ENCODE results near the gene LTBP3. TPM values are rescaled to one million over a fixed set of nuclear protein-coding genes. Genes with fewer than 3 reads are reported as not detected.

LTBP3 gene
- total RNA-seq, 1 experiment from 2014 or later = 248 TPM

DNA sequence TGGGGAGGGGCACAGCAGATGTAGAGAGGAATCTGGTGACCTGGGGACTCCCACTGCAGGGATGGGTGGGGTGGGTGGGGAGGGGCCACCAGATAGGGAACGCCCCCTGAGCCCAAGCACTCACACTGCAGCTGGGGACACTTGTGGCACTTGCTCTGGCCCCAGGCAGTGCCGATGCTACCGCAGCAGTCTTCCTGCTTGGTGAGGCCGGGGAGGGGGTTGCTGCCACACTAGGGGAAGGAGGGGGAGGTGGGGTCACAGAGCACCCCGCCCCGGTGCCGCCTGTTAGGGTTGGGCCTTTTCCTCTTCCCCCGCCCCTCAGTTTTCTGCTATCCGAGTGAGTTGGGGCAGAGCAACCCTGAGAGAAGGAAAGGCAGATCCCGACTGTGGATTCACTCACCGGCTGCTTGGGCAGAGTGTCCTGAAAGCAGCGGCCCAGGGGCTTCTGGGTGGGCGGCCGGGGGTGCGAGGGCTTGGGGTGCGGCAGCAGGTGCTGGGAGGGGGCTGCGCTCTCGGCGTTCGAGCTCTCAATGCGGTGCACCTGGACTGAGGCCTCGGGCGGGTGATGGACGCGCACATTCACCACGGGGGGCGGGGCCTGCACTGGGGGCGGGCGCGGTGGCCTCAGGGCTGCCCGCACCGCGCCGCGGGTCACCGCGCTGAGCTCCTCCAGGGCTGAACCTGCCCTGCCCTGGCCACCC is 4.7 kb downstream of the LTBP3 start:
- ATAC-seq (no peak), DNase-seq (ENCODE audit: low read depth, low spot score) (no peak)
- Histone ChIP-seq H3K4me1 (ENCODE audit: control insufficient read depth in 1 of 2, insufficient read depth in 2 of 2, low read length in 2 of 2) (peaks cover 60 to 76% of the 10 kb centered on the region in 2 experiments), H4K20me1 (ENCODE audit: insufficient read depth) (no peaks in the 10 kb centered on the region), H3K4me2 (ENCODE audit: low read length) (peak overlapping the region; percentile 78; the same call in 1 of the 2 replicates), H3K27me3 (ENCODE audit: insufficient read depth, low read length) (no peaks in the 10 kb centered on the region), H3K9me2 (ENCODE audit: insufficient read depth) (no peaks in the 10 kb centered on the region), H3K9ac (ENCODE audit: low read length) (no peak overlapping the region), H3K27ac (ENCODE audit: low read depth, low read length) (peak overlapping the region; percentile 99; the same call in 1 of the 2 replicates), H3K36me3 (ENCODE audit: control insufficient read depth in 1 of 2, insufficient read depth in 2 of 2, low read length in 2 of 2) (peaks cover 3 to 12% of the 10 kb centered on the region in 2 experiments; a peak in 3 of 4 replicates), H2AFZ (ENCODE audit: low read depth, low read length, poor library complexity, severe bottlenecking) (no peak overlapping the region), H3K4me3 (replicated peaks in 1 of 2; ENCODE audit: low read depth in 1 of 2, low read length in 2 of 2) (no peak overlapping the region), H3K9me3 (ENCODE audit: control insufficient read depth in 1 of 2, insufficient read depth in 1 of 2, low read depth in 1 of 2, low read length in 2 of 2) (no peaks in the 10 kb centered on the region), H3K79me2 (ENCODE audit: insufficient read depth, low read length) (peaks cover 28% of the 10 kb centered on the region)
- ChIA-PET CTCF (interaction anchor here (3.7 kb wide), 1 partner anchor 12 kb away, joined by 25 read pairs; no protein-coding TSS in a partner anchor), POLR2A (interaction anchor here (0.6 kb wide), 1 partner anchor 58 kb away, joined by 3 read pairs; no protein-coding TSS in a partner anchor), RAD21 (ENCODE audit: low non-redundant PET in 1 of 2, low total read pairs in 2 of 2, uncharacterized antibody in 2 of 2, unreplicated experiment in 2 of 2) (no interaction called here)
- no peak for TF ChIP-seq POLR2AphosphoS5 (IDR thresholded peaks at IDR 0.05; ENCODE audit: low read depth, low read length)
- TF ChIP-seq EZH2phosphoT487 (IDR thresholded peaks at IDR 0.05; ENCODE audit: borderline replicate concordance) = no peak
- TF ChIP-seq ELF1 (IDR thresholded peaks at IDR 0.05; ENCODE audit: borderline replicate concordance, low read depth) = no peak
- TF ChIP-seq, protein P1, sequence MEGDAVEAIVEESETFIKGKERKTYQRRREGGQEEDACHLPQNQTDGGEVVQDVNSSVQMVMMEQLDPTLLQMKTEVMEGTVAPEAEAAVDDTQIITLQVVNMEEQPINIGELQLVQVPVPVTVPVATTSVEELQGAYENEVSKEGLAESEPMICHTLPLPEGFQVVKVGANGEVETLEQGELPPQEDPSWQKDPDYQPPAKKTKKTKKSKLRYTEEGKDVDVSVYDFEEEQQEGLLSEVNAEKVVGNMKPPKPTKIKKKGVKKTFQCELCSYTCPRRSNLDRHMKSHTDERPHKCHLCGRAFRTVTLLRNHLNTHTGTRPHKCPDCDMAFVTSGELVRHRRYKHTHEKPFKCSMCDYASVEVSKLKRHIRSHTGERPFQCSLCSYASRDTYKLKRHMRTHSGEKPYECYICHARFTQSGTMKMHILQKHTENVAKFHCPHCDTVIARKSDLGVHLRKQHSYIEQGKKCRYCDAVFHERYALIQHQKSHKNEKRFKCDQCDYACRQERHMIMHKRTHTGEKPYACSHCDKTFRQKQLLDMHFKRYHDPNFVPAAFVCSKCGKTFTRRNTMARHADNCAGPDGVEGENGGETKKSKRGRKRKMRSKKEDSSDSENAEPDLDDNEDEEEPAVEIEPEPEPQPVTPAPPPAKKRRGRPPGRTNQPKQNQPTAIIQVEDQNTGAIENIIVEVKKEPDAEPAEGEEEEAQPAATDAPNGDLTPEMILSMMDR (IDR thresholded peaks at IDR 0.05 in 2 of 3, conservative IDR thresholded peaks at IDR 0.05 in 1 of 3; ENCODE audit: borderline replicate concordance in 1 of 3, insufficient read depth in 1 of 3, low read depth in 2 of 3, low read length in 2 of 3) = no peak
- TF ChIP-seq, protein P2, sequence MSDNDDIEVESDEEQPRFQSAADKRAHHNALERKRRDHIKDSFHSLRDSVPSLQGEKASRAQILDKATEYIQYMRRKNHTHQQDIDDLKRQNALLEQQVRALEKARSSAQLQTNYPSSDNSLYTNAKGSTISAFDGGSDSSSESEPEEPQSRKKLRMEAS (IDR thresholded peaks at IDR 0.05) = no peak
- TF ChIP-seq FOSL1 (IDR thresholded peaks at IDR 0.05; ENCODE audit: low read depth) = no peak
- no peak for TF ChIP-seq CEBPB (IDR thresholded peaks at IDR 0.05; ENCODE audit: low read depth)
- no peak for TF ChIP-seq ZFX (IDR thresholded peaks at IDR 0.05)
- TF ChIP-seq EZH2 (IDR thresholded peaks at IDR 0.05) = no peak
- TF ChIP-seq, protein P3, sequence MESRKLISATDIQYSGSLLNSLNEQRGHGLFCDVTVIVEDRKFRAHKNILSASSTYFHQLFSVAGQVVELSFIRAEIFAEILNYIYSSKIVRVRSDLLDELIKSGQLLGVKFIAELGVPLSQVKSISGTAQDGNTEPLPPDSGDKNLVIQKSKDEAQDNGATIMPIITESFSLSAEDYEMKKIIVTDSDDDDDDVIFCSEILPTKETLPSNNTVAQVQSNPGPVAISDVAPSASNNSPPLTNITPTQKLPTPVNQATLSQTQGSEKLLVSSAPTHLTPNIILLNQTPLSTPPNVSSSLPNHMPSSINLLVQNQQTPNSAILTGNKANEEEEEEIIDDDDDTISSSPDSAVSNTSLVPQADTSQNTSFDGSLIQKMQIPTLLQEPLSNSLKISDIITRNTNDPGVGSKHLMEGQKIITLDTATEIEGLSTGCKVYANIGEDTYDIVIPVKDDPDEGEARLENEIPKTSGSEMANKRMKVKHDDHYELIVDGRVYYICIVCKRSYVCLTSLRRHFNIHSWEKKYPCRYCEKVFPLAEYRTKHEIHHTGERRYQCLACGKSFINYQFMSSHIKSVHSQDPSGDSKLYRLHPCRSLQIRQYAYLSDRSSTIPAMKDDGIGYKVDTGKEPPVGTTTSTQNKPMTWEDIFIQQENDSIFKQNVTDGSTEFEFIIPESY (IDR thresholded peaks at IDR 0.05; ENCODE audit: extremely low read depth, insufficient replicate concordance, low read length) = no peak
- TF ChIP-seq JUND (IDR thresholded peaks at IDR 0.05) = no peak
- no peak for TF ChIP-seq SP1 (IDR thresholded peaks at IDR 0.05; ENCODE audit: low read depth)
- no peak for TF ChIP-seq TCF7L2 (IDR thresholded peaks at IDR 0.05; ENCODE audit: borderline replicate concordance, extremely low read depth, insufficient read depth, insufficient read length)
- TF ChIP-seq, protein P4, sequence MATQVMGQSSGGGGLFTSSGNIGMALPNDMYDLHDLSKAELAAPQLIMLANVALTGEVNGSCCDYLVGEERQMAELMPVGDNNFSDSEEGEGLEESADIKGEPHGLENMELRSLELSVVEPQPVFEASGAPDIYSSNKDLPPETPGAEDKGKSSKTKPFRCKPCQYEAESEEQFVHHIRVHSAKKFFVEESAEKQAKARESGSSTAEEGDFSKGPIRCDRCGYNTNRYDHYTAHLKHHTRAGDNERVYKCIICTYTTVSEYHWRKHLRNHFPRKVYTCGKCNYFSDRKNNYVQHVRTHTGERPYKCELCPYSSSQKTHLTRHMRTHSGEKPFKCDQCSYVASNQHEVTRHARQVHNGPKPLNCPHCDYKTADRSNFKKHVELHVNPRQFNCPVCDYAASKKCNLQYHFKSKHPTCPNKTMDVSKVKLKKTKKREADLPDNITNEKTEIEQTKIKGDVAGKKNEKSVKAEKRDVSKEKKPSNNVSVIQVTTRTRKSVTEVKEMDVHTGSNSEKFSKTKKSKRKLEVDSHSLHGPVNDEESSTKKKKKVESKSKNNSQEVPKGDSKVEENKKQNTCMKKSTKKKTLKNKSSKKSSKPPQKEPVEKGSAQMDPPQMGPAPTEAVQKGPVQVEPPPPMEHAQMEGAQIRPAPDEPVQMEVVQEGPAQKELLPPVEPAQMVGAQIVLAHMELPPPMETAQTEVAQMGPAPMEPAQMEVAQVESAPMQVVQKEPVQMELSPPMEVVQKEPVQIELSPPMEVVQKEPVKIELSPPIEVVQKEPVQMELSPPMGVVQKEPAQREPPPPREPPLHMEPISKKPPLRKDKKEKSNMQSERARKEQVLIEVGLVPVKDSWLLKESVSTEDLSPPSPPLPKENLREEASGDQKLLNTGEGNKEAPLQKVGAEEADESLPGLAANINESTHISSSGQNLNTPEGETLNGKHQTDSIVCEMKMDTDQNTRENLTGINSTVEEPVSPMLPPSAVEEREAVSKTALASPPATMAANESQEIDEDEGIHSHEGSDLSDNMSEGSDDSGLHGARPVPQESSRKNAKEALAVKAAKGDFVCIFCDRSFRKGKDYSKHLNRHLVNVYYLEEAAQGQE (IDR thresholded peaks at IDR 0.05; ENCODE audit: low read depth) = no peak
- TF ChIP-seq POLR2A (IDR thresholded peaks at IDR 0.05; ENCODE audit: borderline replicate concordance, extremely low read depth, insufficient read depth, insufficient read length) = no peak
- no peak for TF ChIP-seq YY1 (IDR thresholded peaks at IDR 0.05; ENCODE audit: extremely low read depth, insufficient replicate concordance, low read depth, low read length)
- no peak for TF ChIP-seq ZNF274 (IDR thresholded peaks at IDR 0.05; ENCODE audit: low read depth, low read length)
- TF ChIP-seq EGR1 (IDR thresholded peaks at IDR 0.05; ENCODE audit: low read depth) = no peak
- BruUV-seq (replicated peaks) = no TSS peak
- intact Hi-C loops (cut with micrococcal nuclease) = no loop called here

All from HCT116 (cell line).